ENCODE results near the gene CCR4.

GRCh38 chr3:32947789-32948238 lies 3.6 kb upstream of the CCR4 start:
- TF ChIP-seq CTCF (tag by site-specific recombination; IDR thresholded peaks at IDR 0.05) (no peak), REST (tag by site-specific recombination; IDR thresholded peaks at IDR 0.05) (no peak), ZNF555 (tag by site-specific recombination; conservative IDR thresholded peaks at IDR 0.05) (no peak), PATZ1 (tag by site-specific recombination; IDR thresholded peaks at IDR 0.05) (no peak), ZBTB6 (tag by site-specific recombination; IDR thresholded peaks at IDR 0.05) (no peak), ZNF433 (tag by site-specific recombination; IDR thresholded peaks at IDR 0.05; ENCODE audit: low read depth) (no peak), SP2 (tag by site-specific recombination; IDR thresholded peaks at IDR 0.05) (no peak), ZNF280D (tag by site-specific recombination; IDR thresholded peaks at IDR 0.05) (no peak), ZNF155 (tag by site-specific recombination; IDR thresholded peaks at IDR 0.05) (no peak), ZNF366 (tag by site-specific recombination; conservative IDR thresholded peaks at IDR 0.05) (no peak), ZNF561 (tag by site-specific recombination; IDR thresholded peaks at IDR 0.05; ENCODE audit: borderline replicate concordance) (no peak), ZNF324 (tag by site-specific recombination; IDR thresholded peaks at IDR 0.05) (no peak)
